Measurements from ENCODE around the gene MLF2.
"Not testable (repeated sequence)": the region's sequence is repeated elsewhere in the genome, so short reads cannot be mapped to it uniquely, and the experiment has no call there.

Gene MLF2

DNA sequence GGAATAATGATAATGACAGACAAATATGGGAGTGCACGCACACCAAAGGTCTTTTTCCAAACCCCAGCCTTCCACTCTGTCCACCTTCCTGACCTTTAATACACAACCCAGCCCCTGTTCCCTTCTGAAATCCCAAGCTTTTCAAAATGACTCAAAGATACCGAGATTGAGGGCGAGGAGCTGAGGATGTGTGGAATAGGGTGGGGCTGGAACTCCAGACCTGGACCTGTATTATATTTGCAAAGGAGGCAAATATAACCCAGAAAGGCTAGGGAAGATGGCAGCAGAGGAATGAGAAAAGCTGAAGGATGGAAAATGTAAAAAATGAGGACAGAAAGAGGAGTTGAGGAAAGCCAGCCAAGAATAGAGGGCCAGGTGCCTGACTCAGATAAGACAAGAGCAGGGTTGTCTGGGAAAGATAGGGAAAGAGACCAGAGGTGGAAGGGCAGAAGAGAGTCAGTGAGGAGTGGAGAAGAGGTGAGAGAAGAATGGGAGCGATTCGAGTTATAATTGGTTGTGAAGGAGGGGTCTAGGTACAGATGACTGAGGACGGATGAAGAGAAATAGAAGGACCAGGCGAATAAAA is 12.2 kb upstream of the MLF2 start:
- DNase-seq (ENCODE audit: low spot score) = no peak

DNA sequence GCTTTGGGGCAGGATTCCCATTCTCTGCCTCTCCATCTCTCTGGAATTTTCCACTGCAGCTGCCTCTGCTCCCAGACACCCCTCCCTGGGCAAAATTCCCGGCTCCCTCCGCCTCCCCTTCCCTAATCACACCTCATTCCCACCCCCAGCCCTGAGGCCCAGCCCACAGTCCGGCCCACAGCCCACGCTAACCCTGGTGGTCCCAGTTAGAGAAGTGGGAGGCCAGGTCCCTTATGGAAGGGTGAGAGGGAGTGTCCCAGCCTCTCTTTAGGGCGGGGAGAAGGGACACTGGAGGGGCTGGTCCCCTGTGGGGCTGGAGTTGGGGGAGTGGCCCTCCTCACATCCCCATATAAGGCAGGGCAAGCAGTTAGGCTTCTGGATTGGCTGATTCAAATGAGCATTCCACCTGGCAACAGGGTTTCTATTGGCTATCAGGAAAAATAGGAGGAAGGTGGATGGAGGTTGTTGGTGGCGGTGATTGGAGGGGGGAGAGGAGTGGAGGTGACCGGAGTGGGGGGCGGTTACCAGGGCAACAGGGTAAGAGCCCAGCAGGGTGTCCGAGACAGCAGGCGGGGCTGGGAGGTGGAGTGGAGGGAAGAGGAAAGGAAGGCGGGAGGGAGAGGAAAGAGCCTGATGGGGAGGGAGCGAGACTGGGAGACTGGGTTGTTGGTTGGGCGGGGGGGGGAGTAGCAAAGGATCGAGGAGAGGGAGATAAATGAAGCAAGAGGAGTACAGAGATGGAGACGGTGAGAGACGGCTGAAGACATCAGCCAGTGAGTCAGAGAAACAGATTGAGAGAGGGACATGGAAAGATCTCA is 11.3 kb upstream of the MLF2 start:
- DNase-seq (ENCODE audit: low spot score) = peak; percentile 98

DNA sequence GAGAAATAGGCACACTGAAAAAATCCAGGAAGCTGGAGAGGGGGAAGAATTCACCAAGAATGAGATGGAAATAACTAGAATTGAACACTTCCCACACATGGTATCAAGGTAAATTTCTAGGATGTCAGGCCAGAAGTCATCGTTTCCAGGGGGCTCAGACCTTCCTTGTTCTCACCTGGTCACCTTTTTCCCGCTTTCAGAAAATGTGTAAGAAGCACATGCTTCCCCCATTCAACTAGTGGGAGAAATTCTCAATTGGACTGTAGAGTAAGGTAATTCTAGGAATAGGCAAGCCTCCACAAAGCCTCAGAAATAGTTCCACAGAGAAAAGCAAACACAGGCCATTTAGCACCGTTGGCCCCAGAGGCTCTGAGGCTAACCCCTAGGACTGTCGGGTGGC is 10.4 kb upstream of the MLF2 start:
- no peak for DNase-seq (ENCODE audit: low spot score)

DNA sequence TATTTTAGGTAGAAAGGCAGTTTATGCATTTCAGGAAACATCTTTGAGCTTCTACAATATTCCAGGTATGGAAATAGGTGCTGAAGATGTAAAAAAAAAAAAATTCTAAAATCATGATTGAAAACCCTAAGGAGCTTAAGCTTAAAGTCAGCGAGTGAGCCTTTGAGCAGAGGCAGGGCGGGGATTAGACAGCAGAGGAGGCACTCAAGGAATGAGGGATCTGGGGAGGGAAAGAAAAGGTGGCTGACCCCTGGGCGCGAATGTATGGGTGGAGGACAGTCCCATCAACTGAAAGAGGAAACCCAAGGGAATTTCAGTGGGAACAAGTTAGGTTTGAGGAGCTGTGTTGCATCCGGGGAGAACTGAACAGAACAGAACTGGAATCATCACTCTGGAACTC is 6.8 kb upstream of the MLF2 start:
- no peak for DNase-seq (ENCODE audit: low spot score)

DNA sequence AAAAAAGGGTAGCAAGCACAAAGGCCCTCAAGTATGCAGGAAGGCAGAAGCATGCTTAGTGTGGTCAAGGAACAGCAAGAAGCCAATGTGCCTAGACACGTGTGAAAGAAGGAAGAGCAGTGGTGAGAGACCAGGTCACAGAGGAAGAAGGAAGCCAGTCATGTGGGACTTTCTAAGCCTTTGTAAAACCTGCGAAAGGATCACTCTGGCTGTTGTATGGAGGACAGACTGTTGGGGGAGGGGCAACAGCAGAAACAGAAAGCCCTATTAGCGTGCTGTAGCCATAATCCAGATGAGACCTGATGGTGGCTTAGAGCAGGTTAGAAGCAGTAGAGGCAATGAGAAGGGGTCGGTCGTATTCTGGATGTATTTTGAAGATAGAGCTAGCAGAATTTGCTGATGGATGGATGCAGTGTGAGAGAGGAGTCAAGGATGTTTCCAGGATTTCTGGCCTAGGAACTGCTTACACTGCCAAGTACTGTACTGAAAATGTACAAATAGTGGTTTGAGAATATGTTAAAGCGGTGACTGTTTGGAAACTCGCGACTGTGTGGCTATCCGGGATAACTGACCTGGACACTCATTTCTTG is 5.7 kb upstream of the MLF2 start:
- DNase-seq (ENCODE audit: low spot score) = no peak

DNA sequence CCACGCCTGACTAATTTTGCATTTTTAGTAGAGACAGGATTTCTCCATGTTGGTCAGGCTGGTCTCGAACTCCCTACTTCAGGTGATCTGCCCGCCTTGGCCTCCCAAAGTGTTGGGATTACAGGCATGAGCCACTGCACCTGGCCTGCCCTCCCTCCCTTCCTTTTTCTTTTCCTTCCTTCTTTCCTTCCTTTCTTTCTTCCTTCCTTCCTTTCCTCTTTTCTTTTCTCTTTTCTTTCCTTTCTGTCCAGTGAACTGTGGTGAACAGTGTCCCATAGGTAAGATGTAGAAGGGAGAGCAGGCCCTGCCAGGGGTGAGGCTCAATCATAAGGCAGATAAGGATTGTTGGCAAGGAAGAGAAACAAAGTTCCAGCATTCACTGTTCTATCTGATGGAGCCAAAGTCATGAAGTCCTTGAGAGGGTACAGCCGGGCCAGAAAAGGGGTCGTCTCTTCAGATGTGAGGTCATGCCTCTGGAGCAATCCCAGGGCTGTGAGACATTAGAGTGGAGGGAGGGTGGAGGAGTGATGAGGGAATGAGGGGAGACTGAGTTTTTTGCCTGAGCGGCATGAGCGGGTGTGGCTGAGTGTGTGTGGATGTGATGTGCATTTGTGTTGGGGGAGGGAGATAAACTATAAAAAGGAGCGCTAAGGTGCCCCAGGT is 4.2 kb upstream of the MLF2 start:
- no peak for DNase-seq (ENCODE audit: low spot score)

DNA sequence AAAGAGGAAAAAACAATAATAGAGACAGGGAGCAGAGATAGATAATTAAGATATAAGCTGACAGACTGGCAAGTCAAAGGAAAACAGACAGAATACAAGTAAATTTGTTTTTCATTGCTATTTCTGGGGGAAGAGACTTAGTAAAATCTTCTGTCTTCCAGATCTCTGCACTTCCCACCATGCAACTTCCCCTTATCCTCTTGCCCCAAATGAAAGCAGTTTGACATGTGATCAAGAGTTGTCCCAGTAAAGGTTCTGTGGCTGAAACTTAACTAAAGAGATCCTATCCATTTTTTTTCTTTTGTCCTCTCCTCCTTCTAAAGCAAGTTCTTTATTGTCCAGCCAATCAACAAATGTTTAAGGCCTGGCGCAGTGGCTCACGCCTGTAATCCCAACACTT is 1.5 kb upstream of the MLF2 start:
- DNase-seq (ENCODE audit: low spot score) = no peak

DNA sequence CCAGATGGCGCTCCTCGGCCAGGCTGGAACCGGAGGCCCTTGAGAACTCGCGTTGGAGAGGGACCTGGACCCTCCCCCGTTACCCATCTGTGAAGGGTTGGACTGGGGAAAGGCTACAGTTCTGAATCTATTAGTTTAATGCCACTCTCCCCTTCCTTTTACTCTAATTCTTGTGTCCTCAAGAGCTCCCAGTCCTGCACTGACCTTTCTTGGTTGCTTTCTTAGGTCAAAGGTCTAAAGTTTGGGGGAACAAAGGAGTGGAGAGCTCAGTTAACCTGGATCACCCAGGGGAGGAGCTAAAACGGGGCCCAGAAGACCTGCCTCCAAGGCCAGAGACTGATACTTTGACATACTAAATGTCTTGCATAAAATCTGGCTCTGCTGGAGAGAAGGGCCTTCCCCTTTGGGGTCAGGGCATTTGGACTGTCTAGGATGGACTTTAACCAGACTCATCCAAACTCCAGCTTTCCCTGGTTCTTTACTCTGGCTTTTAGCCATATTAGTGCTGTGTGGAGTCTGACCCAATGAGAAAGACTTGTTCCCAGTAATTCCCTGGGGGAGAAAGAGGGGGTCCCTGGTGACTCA is 923 bp upstream of the MLF2 start:
- no peak for DNase-seq (ENCODE audit: low spot score)

DNA sequence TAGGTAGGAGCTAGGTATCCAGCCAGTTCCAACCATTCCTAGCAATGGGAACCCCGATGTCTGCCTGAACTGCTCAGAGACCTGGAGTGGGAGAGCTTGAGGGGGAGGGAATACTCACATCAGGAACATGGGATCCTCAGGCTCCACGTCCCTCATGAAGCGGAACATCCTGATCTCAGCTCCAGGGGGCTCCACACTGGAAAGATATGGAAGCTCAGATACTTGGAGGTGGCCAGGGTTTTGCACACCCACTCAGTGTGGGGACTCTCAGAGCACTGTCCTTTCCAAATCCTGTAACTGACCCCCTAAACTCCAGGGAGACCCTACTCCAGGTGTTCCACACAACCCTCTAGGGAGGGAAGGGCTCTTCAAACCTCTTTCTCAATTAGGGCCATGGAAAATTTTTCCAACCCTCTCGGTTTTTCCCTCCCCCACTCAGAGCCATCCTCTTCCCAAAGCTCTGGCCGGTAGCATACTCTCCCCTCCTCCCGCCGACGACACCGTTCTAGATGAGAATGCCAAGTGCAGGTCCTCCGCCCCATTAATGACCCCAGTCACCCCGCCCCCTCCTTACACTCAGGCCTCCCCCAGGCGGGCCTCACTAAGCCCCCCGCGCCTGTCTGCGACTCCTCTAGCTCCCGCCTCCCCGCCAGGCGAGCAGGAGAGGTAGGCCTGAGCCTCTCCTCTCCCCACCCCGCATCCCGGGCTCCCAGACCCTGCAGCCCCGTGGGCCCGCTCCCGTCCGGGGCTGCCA is 597 bp downstream of the MLF2 start:
- peak; percentile 65 for DNase-seq (ENCODE audit: low spot score)

DNA sequence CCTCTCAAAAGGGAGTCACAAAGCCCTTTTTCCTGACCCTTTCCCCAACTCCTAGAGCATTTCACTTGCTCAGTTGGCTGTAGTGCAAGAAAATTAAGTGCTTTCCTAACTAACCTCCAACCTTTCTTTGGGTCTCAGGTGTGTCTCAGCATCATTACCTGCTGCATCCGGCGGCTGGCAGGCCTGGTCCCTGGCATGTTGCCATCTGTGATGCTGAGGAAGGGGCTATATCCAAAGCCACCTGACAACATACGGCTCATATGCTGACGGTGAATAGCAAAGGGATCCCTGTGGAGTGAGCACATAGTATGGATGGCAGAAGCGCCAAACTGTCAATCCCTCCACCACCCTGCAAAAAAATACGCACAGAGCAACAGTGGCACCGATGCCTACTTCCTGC is 1.2 kb downstream of the MLF2 start:
- DNase-seq (ENCODE audit: low spot score) = no peak

DNA sequence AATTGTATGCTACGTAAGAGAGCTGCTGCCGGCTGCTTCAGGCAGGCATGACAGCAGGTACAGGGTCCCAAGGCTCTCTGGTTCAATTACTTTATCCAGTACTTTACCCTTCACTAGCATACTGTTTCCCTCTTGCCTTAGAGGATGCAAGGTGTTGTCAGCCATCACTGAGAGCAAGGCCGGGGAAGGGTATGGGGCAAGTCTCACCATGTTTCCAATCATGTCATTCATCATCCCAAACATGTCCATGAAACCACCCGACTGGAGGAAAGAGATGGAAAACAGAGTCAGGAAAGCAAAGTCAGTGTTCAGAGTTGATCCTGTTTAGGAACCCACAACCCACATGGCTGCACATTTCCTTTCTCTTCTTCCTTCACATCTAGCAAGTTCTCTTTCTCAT is 2.4 kb downstream of the MLF2 start:
- no peak for DNase-seq (ENCODE audit: low spot score)

DNA sequence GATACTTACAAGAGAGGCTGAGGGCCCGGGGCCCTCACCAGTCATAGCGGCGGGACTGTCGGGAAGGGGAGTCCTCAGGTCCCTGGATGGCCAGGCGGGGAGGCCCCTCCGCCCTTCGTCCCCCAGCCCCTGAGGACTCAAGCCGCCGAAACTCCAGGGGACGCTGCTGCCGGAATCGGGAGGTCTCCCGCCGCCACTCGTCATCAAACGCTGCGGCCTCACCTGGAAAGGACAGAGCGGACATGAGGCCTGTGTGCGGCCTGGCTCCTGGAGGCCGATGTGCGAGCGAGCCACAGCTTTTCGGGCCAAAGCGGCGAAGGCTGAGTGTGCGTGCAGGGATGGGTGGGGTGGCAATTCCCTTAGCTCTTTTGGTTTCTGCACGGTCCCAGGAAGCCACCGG is 4.2 kb downstream of the MLF2 start:
- DNase-seq (ENCODE audit: low spot score) = no peak

DNA sequence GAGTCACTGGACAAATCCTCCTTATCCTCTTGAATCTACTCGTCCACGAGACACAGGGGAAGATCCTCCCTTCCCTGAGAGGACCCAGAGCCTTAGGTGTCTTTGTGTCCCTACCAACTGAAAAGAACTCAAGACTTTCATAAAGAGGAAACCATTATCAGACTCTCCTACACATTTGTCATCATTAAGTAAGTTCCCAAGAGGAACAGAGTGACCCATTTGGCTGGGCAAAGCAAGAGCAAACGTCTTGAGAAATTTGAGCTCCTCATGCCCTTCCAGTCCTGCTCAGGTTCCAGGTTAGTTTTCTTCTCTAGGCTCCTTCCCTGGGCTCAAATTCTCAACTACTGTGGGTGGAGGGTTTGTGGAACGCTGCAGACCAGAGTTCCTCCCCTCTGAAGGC is 5.7 kb downstream of the MLF2 start:
- DNase-seq (ENCODE audit: low spot score) = no peak

DNA sequence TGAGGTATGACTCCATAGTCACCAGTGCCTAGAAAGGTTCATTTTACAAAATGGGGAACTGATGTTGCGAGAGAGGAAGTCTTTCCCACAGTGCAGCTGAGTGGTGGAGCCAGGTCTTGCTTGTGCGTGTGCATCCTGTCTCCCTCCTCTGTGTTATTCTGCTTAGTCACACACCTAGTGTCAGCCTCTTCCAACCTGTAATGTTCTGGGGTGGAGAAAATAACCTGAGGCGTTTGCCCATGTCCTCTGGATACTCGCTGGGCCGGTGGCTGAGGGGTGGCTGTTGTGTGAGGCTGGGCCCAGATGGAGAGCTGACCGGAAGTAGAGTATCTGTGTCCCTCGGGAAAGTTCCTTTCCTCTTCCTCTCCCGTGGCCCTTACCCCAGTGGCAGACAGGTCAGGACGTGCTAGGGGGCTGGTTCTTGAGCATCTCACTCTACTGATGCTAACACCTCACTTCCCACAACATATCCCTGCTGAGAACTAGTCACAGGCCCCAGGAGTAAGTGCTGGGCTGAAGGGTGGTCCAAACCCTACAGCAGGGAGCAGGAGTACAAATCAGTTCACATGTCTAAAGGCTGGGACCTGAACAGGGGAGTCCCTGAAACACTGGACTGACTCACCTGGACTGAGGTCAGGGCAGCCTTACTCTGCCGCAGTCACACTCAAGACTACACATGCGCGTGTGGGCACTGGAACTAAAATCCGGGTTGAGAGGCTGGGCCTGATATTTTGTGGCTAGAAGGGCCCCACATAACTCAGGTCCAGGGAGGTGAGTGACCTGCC is 7.0 kb downstream of the MLF2 start:
- peak; percentile 62 for DNase-seq (ENCODE audit: low spot score)

DNA sequence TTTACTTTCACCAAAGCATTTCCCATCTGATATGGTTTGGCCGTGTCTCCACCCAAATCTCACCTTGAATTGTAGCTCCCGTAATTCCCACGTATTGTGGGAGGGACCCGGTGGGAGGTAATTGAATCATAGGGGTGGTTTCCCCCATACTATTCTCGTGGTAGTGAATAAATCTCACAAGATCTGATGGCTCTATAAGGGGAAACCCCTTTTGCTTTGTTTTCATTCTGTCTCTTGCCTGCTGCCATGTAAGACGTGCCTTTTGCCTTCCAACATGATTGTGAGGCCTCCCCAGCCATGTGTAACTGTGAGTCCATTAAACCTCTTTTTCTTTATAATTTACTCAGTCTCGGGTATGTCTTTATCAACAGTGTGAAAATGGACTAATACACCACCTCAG is 9.6 kb downstream of the MLF2 start:
- DNase-seq (ENCODE audit: low spot score) = not testable (repeated sequence)

DNA sequence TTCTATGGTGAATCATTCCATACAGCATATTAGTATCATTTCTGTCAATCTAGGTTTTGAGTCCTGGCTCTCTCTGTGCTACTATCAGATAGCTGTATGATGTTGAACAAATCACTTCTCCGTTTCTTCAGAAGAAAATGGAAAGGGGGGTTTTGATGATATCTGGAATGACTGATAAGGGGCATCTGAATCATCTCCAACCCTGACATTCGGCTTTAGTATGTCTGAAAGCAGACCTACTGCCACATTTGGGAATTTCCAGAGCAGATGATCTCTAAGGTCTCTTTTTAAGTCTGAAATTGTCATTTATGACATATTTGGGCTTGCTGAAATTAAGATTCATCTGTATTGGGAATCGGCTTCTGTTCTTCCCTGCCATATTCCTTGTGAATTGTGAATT is 10.1 kb downstream of the MLF2 start:
- DNase-seq (ENCODE audit: low spot score) = no peak

DNA sequence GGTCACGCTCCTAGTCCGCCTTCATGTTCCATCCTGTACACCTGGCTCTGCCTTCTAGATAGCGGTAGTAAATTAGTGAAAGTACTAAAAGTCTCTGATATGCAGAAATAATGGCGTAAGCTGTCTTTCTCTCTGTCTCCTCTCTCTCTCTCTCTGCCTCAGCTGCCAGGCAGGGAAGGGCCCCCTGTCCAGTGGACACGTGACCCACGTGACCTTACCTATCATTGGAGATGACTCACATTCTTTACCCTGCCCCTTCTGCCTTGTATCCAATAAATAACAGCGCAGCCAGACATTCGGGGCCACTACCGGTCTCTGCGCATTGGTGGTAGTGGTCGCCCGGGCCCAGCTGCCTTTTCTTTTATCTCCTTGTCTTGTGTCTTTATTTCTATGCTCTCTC is 10.9 kb downstream of the MLF2 start:
- not testable (repeated sequence) for DNase-seq (ENCODE audit: low spot score)

DNA sequence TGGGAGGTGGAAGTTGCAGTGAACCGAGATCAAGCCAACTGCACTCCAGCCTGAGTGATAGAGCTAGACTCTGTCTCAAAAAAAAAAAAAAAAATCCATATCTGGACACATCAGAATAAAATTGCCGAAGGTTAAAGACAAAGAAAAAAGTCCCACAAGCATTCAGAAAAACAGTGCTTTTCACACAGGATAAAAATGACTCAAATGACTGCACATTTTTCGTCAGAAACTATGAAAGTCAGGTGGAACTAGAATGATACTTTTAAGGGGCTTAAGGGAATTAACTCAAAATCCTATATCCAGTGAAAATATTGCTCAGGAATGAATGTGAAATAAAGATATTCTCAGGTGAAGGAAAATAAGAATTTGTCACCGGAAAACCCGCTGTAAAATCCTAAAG is 16.2 kb downstream of the MLF2 start:
- DNase-seq (ENCODE audit: low spot score) = no peak

DNA sequence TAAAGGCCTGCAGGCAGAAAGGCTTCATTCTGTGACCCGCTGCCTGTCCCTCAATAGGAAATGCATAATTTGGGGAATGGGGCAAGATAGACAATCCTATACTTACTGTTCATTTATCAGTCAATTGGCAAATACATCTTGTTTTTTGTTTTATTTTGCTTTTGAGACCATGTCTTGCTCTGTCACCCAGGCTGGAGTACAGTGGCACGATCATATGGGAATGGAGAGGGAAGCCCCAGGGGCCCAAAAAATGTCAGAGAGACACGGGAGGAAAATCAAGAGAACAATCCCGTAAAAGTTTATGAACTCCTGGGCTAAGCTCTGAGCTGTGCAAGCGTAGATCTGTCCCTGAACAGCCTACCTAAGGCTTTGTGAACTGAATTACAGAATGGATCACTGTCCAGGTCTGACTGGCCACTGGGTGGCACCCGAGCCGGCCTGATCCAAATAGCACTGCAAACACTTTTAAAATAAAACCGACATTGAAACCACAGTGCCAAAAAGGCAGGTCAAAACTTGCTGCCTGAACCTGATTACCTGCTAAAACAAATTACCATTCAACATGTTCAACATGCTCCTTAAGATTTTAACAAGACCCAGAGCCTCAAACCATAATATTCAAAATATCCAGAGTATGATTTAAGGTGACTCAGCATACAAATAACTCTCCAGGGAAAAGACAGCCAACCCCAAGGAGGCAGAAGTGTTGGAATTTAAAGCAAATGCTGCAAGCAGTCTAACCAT is 17.3 kb downstream of the MLF2 start:
- DNase-seq (ENCODE audit: low spot score) = peak; percentile 64
